ENCODE data around the gene ZNF148. TPM values are rescaled to one million over a fixed set of nuclear protein-coding genes. Genes with fewer than 3 reads are reported as not detected.
A peak's percentile ranks its signal among the peaks of the same experiment; 100 is the strongest.

Gene ZNF148
- total RNA-seq, result 10 to 100 TPM; 10.7 to 25.9 (median 16.9) TPM

GRCh38 chr3:125374996-125375941 is at the start of gene ZNF148:
TSS of gene ZNF148 (minus strand) at chr3:125375325. CDS start at chr3:125313640, 61,685 bp downstream.
- intact Hi-C loops (cut with DNase I), result no loop called here
- Histone ChIP-seq H3K9me3 (no peaks in the 10 kb centered on the region), H3K4me1 (peaks cover 9 to 47% (median 15%) of the 10 kb centered on the region in 3 donors), H3K27me3 (no peaks in the 10 kb centered on the region), H3K36me3 (peaks cover 0 to 9% (median 0%) of the 10 kb centered on the region in 3 donors), H3K27ac (peak within 1 kb of the TSS; percentile 89 to 97 (median 94)), H3K4me3 (peak within 1 kb of the TSS; percentile 80 to 100 (median 90))
- TF ChIP-seq POLR2A (IDR thresholded peaks at IDR 0.05) (peak in 3 of 4 donors; percentile 48 to 85 (median 62)), CTCF (IDR thresholded peaks at IDR 0.05) (peak in 1 of 6 experiments; percentile 59)
- 2% methylated on average over 6 to 17 of the region's 69 CpGs for WGBS, 2 donors
- peak; percentile 30 for DNase-seq

GRCh38 chr3:125418306-125418705 is 43.2 kb upstream of the ZNF148 start:
- Histone ChIP-seq H3K4me1 (no peaks in the 10 kb centered on the region), H3K27ac (no peak overlapping the region), H3K36me3 (no peaks in the 10 kb centered on the region), H3K27me3 (no peaks in the 10 kb centered on the region), H3K4me3 (no peak overlapping the region), H3K9me3 (no peaks in the 10 kb centered on the region)
- TF ChIP-seq CTCF (IDR thresholded peaks at IDR 0.05) (no peak), POLR2A (IDR thresholded peaks at IDR 0.05) (no peak)
- WGBS, 2 donors, result 87 to 91% methylated on average over 4 of the region's 4 CpGs
- no peak for DNase-seq
- intact Hi-C loops (cut with DNase I), result no loop called here

- Histone ChIP-seq H3K36me3 (no peaks in the 10 kb centered on the region), H3K27me3 (peaks cover 0 to 11% (median 0%) of the 10 kb centered on the region in 4 donors), H3K4me1 (no peaks in the 10 kb centered on the region), H3K9me3 (no peaks in the 10 kb centered on the region), H3K27ac (no peak overlapping the region), H3K4me3 (no peak overlapping the region)
- 65 to 87% methylated on average over 3 of the region's 3 CpGs for WGBS, 2 donors
- DNase-seq, result no peak
- intact Hi-C loops (cut with DNase I), result no loop called here
- TF ChIP-seq CTCF (IDR thresholded peaks at IDR 0.05), result no peak
- TF ChIP-seq POLR2A (IDR thresholded peaks at IDR 0.05), result no peak
Observed at GRCh38 chr3:125416235-125416634, 41.1 kb upstream of the ZNF148 start.

- intact Hi-C loops (cut with DNase I), result no loop called here
- 66 to 80% methylated on average over 8 of the region's 8 CpGs for WGBS, 2 donors
- H3K4me1 ChIP-seq, result no peaks in the 10 kb centered on the region
Observed at GRCh38 chr3:125414669-125415068, 39.5 kb upstream of the ZNF148 start.

More at GRCh38 chr3:125414669-125415068, 39.5 kb upstream of the ZNF148 start:
- Histone ChIP-seq H3K36me3 (no peaks in the 10 kb centered on the region), H3K27me3 (peaks cover 0 to 17% (median 0%) of the 10 kb centered on the region in 4 donors), H3K9me3 (no peaks in the 10 kb centered on the region), H3K27ac (no peak overlapping the region), H3K4me3 (no peak overlapping the region)
- DNase-seq, result no peak
- no peak for TF ChIP-seq CTCF (IDR thresholded peaks at IDR 0.05)
- TF ChIP-seq POLR2A (IDR thresholded peaks at IDR 0.05), result no peak
